ENCODE measurements around the gene FCAR.
"Not testable (repeated sequence)": the region's sequence is repeated elsewhere in the genome, so short reads cannot be mapped to it uniquely, and the experiment has no call there.

Gene FCAR

GRCh38 chr19:54896036-54896435 is 22.0 kb downstream of the FCAR start:
- no peak for DNase-seq

- not testable (repeated sequence) for DNase-seq
Measured at GRCh38 chr19:54898685-54899084, 24.6 kb downstream of the FCAR start.

GRCh38 chr19:54899646-54900045 is 25.6 kb downstream of the FCAR start:
- not testable (repeated sequence) for DNase-seq

- not testable (repeated sequence) for DNase-seq
Measured at GRCh38 chr19:54901153-54901552, 27.1 kb downstream of the FCAR start.

- DNase-seq: no peak
Measured at GRCh38 chr19:54902061-54902460, 28.0 kb downstream of the FCAR start.

GRCh38 chr19:54903303-54903702 is 29.3 kb downstream of the FCAR start:
- no peak for DNase-seq

GRCh38 chr19:54904261-54904660 is 30.2 kb downstream of the FCAR start:
- DNase-seq: not testable (repeated sequence)

- DNase-seq: no peak
Measured at GRCh38 chr19:54905421-54905802, 31.4 kb downstream of the FCAR start.

- DNase-seq: no peak
Measured at GRCh38 chr19:54905803-54906511, 31.9 kb downstream of the FCAR start, which contains the start of gene NCR1. NCR1 (plus strand) TSS chr19:54906148; CDS start chr19:54906188, 40 bp downstream.

- no peak for DNase-seq
Measured at GRCh38 chr19:54906819-54907218, 32.8 kb downstream of the FCAR start.

- not testable (repeated sequence) for DNase-seq
Measured at GRCh38 chr19:54907899-54908298, 33.9 kb downstream of the FCAR start.

GRCh38 chr19:54916822-54917221 is 42.8 kb downstream of the FCAR start:
- no peak for DNase-seq

- DNase-seq: no peak
Measured at GRCh38 chr19:54918499-54918898, 44.5 kb downstream of the FCAR start.

- DNase-seq: not testable (repeated sequence)
Measured at GRCh38 chr19:54919646-54920563, 45.9 kb downstream of the FCAR start.

- DNase-seq: no peak
Measured at GRCh38 chr19:54921082-54921481, 47.0 kb downstream of the FCAR start.

GRCh38 chr19:54923276-54923675 is 49.2 kb downstream of the FCAR start:
- DNase-seq: no peak

- peak; percentile 7 for DNase-seq
Measured at GRCh38 chr19:54928299-54928698, 54.3 kb downstream of the FCAR start.

- DNase-seq: no peak
Measured at GRCh38 chr19:54937926-54938325, 63.9 kb downstream of the FCAR start.

GRCh38 chr19:54938906-54939305 is 64.9 kb downstream of the FCAR start:
- DNase-seq: no peak

GRCh38 chr19:54939538-54939937 is 65.5 kb downstream of the FCAR start:
- DNase-seq: not testable (repeated sequence)

Data from NCI-H1105 treated with DMSO at 0.1 percent for 48 hours (cell line).